Measurements from ENCODE around the gene SLC6A13.

The SLC6A13 gene

GRCh38 chr12:234891-235415, 27.7 kb downstream of the SLC6A13 start:
- in situ Hi-C loops (cut with MboI; ENCODE audit: low sequenced_read_pairs) = no loop called here

GRCh38 chr12:234019-234418, 28.6 kb downstream of the SLC6A13 start:
- in situ Hi-C loops (cut with MboI; ENCODE audit: low sequenced_read_pairs) = no loop called here

- in situ Hi-C loops (cut with MboI; ENCODE audit: low sequenced_read_pairs) = no loop called here
Measured at GRCh38 chr12:233615-233968, 29.0 kb downstream of the SLC6A13 start.

GRCh38 chr12:232731-233614, 29.7 kb downstream of the SLC6A13 start:
- in situ Hi-C loops (cut with MboI; ENCODE audit: low sequenced_read_pairs) = no loop called here

- in situ Hi-C loops (cut with MboI; ENCODE audit: low sequenced_read_pairs) = no loop called here
Measured at GRCh38 chr12:230925-231671, 31.5 kb downstream of the SLC6A13 start.

- in situ Hi-C loops (cut with MboI; ENCODE audit: low sequenced_read_pairs) = no loop called here
Measured at GRCh38 chr12:229441-230191, 33.0 kb downstream of the SLC6A13 start.

- in situ Hi-C loops (cut with MboI; ENCODE audit: low sequenced_read_pairs) = no loop called here
Measured at GRCh38 chr12:228846-229200, 33.8 kb downstream of the SLC6A13 start.

- in situ Hi-C loops (cut with MboI; ENCODE audit: low sequenced_read_pairs) = no loop called here
Measured at GRCh38 chr12:227923-228845, 34.5 kb downstream of the SLC6A13 start.

GRCh38 chr12:227286-227915, 35.2 kb downstream of the SLC6A13 start:
- in situ Hi-C loops (cut with MboI; ENCODE audit: low sequenced_read_pairs) = no loop called here

GRCh38 chr12:226401-226800, 36.2 kb downstream of the SLC6A13 start:
- in situ Hi-C loops (cut with MboI; ENCODE audit: low sequenced_read_pairs) = no loop called here

GRCh38 chr12:225012-225411, 37.6 kb downstream of the SLC6A13 start:
- in situ Hi-C loops (cut with MboI; ENCODE audit: low sequenced_read_pairs) = no loop called here

GRCh38 chr12:224330-224729, 38.3 kb downstream of the SLC6A13 start:
- in situ Hi-C loops (cut with MboI; ENCODE audit: low sequenced_read_pairs) = no loop called here

- in situ Hi-C loops (cut with MboI; ENCODE audit: low sequenced_read_pairs) = no loop called here
Measured at GRCh38 chr12:223841-224240, 38.8 kb downstream of the SLC6A13 start.

- in situ Hi-C loops (cut with MboI; ENCODE audit: low sequenced_read_pairs) = no loop called here
Measured at GRCh38 chr12:221736-222135, 40.9 kb downstream of the SLC6A13 start.

GRCh38 chr12:220946-221550, 41.6 kb downstream of the SLC6A13 start:
- in situ Hi-C loops (cut with MboI; ENCODE audit: low sequenced_read_pairs) = no loop called here

- in situ Hi-C loops (cut with MboI; ENCODE audit: low sequenced_read_pairs) = no loop called here
Measured at GRCh38 chr12:220491-220890, 42.1 kb downstream of the SLC6A13 start.

- in situ Hi-C loops (cut with MboI; ENCODE audit: low sequenced_read_pairs) = no loop called here
Measured at GRCh38 chr12:219891-220352, 42.7 kb downstream of the SLC6A13 start.

GRCh38 chr12:218728-219590, 43.7 kb downstream of the SLC6A13 start:
- in situ Hi-C loops (cut with MboI; ENCODE audit: low sequenced_read_pairs) = no loop called here

Data from HL-60/S4 treated with retinoic acid at 250 ng/mL for 4 days and 3 days (cell line).